PC-9 (cell line): ENCODE results near the gene DHFR. TPM values are rescaled to one million over a fixed set of nuclear protein-coding genes. Genes with fewer than 3 reads are reported as not detected.
A peak's percentile ranks its signal among the peaks of the same experiment; 100 is the strongest.

ENCODE experiments used
- BruUV-seq: library from RNA; stranded (reverse); fragments of 400-500 nt; replicated peaks from 2 replicates; lab custom pipeline; 2021; lab: Mats Ljungman, UMichigan
- CTCF ChIA-PET: fragments of 300-600 bp; sonication (Branson Sonifier 250); formaldehyde crosslinking; loops from one replicate; lab custom pipeline; 2022; ENCODE audit warnings: antibody characterized with exemption; lab: Charles Lee
- POLR2A ChIA-PET: fragments of 300-600 bp; sonication (Branson Sonifier 250); formaldehyde crosslinking; loops from one replicate; lab custom pipeline; 2022; ENCODE audit warnings: antibody characterized with exemption; ENCODE audit not compliant: unreplicated experiment; lab: Charles Lee
- DNase-seq, 2 experiments: peaks; one replicate each; pipeline versions ENCODE4 v3.0.0 to v3.0.0-alpha.2; 2015 to 2022; ENCODE audit warnings: mixed read lengths in 1 of 2
- H2AFZ ChIP-seq: fragments of 200-600 bp; sonication (generic); 2 replicates; pipeline ENCODE4 v1.8.1; 2017; ENCODE audit warnings: antibody characterized with exemption
- H3F3A ChIP-seq: fragments of 200-600 bp; sonication (generic); 2 replicates; pipeline ENCODE4 v1.8.1; 2017; ENCODE audit warnings: antibody characterized with exemption, mild to moderate bottlenecking, low read depth; ENCODE audit not compliant: insufficient read depth
- H3K27ac ChIP-seq: fragments of 200-600 bp; sonication (generic); 2 replicates; pipeline ENCODE4 v1.6.1; 2016; ENCODE audit warnings: mixed run types
- H3K27me3 ChIP-seq: fragments of 200-600 bp; sonication (generic); 2 replicates; pipeline ENCODE4 v1.6.1; 2016; ENCODE audit warnings: low read depth, mixed run types; ENCODE audit not compliant: insufficient read depth
- H3K36me3 ChIP-seq: fragments of 200-600 bp; sonication (generic); 2 replicates; pipeline ENCODE4 v1.6.1; 2016; ENCODE audit warnings: low read depth, mixed run types
- H3K4me1 ChIP-seq: fragments of 200-600 bp; sonication (generic); replicated peaks from 2 replicates; pipeline ENCODE4 v1.6.1; 2016; ENCODE audit warnings: mixed run types; ENCODE audit not compliant: insufficient read depth
- H3K4me2 ChIP-seq: fragments of 200-600 bp; sonication (generic); 2 replicates; pipeline ENCODE4 v1.6.1; 2017; ENCODE audit warnings: mixed run types
- H3K4me3 ChIP-seq: fragments of 200-600 bp; sonication (generic); 2 replicates; pipeline ENCODE4 v1.6.1; 2016; ENCODE audit warnings: mixed run types
- H3K79me2 ChIP-seq: fragments of 200-600 bp; sonication (generic); 2 replicates; pipeline ENCODE4 v1.6.1; 2017; ENCODE audit warnings: low read depth, mixed run types
- H3K9me2 ChIP-seq: fragments of 200-600 bp; sonication (generic); 2 replicates; pipeline ENCODE4 v1.8.1; 2017; ENCODE audit warnings: mild to moderate bottlenecking; ENCODE audit not compliant: insufficient read depth
- H3K9me3 ChIP-seq: fragments of 200-600 bp; sonication (generic); 2 replicates; pipeline ENCODE4 v1.8.1; 2016; ENCODE audit warnings: low read depth; ENCODE audit not compliant: insufficient read depth
- H4K20me1 ChIP-seq: fragments of 200-600 bp; sonication (generic); 2 replicates; pipeline ENCODE4 v1.8.1; 2017; ENCODE audit not compliant: insufficient read depth
- EZH2 ChIP-seq: fragments of 200-600 bp; sonication (generic); IDR thresholded peaks from 2 replicates; pipeline ENCODE4 v1.8.0; 2017; ENCODE audit warnings: antibody characterized with exemption, low read depth
- intact Hi-C: fragments of 100-400 bp; cut with micrococcal nuclease; formaldehyde crosslinking; loops from one replicate; pipeline ENCODE4 v1.10.0; 2022; ENCODE audit not compliant: unreplicated experiment
- total RNA-seq: library from RNA; stranded (reverse); gene quantifications from 2 replicates; pipeline ENCODE4 v1.2.3, GENCODE V29; 2021
- TF ChIP-seq, protein P1 (sequence below): fragments of 200-600 bp; sonication (generic); conservative IDR thresholded peaks from 2 replicates; pipeline ENCODE4 v1.6.1; 2017; ENCODE audit warnings: mixed run types, antibody characterized with exemption, mild to moderate bottlenecking, moderate library complexity

Gene DHFR
- total RNA-seq, 1 experiment from 2014 or later = 45.3 TPM

DNA sequence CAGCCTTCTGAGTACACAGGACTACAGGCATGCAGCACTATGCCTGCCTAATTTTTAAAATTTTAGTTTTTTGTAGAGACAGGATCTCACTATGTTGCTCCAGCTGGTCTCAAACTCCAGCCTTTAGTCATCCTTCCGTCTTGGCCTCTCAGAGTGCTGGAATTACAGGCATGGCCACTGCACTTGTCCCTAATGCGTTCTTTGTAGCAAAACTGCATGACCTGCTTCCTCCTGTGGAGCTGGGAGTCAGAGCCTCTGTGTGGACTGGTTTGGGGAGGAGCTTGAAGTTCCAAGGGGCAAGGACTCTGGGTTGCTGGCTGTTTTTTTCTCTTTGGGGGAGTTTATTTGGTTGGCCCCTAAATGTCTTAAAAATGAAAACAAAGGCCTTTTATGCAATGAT, 62.0 kb downstream of the DHFR start:
- H3K79me2 ChIP-seq = no peaks in the 10 kb centered on the region
- no peaks in the 10 kb centered on the region for H3K27me3 ChIP-seq
- H3K27ac ChIP-seq = no peak overlapping the region
- no peaks in the 10 kb centered on the region for H4K20me1 ChIP-seq
- no peaks in the 10 kb centered on the region for H3K9me3 ChIP-seq
- TF ChIP-seq, protein P1, sequence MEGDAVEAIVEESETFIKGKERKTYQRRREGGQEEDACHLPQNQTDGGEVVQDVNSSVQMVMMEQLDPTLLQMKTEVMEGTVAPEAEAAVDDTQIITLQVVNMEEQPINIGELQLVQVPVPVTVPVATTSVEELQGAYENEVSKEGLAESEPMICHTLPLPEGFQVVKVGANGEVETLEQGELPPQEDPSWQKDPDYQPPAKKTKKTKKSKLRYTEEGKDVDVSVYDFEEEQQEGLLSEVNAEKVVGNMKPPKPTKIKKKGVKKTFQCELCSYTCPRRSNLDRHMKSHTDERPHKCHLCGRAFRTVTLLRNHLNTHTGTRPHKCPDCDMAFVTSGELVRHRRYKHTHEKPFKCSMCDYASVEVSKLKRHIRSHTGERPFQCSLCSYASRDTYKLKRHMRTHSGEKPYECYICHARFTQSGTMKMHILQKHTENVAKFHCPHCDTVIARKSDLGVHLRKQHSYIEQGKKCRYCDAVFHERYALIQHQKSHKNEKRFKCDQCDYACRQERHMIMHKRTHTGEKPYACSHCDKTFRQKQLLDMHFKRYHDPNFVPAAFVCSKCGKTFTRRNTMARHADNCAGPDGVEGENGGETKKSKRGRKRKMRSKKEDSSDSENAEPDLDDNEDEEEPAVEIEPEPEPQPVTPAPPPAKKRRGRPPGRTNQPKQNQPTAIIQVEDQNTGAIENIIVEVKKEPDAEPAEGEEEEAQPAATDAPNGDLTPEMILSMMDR = no peak
- TF ChIP-seq EZH2 = no peak
- no peak overlapping the region for H3K4me3 ChIP-seq
- no peaks in the 10 kb centered on the region for H3F3A ChIP-seq
- peaks cover 9% of the 10 kb centered on the region; the same call in 1 of the 2 replicates for H3K4me1 ChIP-seq
- H3K36me3 ChIP-seq = no peaks in the 10 kb centered on the region
- no peak overlapping the region for H3K4me2 ChIP-seq
- no peak overlapping the region for H2AFZ ChIP-seq
- intact Hi-C loops = no loop called here
- BruUV-seq = no TSS peak
- ChIA-PET CTCF (no interaction called here), POLR2A (no interaction called here)
- DNase-seq = no peak
- no peaks in the 10 kb centered on the region; the same call in 1 of the 2 replicates for H3K9me2 ChIP-seq

DNA sequence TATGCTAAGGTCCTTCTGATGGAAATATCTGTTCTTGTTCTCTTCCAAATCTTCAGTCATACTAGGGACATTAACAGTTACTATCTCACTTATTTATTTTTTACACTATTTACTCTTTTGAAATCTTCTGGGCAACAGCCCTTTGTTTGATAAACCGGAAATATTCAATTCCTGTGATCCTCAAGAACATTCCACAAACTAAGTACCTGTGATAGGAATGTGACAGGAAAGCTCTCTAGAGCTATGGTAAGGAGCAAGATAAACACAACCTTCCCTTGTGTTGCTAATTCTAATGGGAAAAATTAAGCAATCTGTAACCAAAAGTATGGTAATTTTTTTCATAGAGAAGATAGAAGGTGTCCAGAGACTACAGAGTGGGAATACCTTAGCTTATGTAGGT, 62.7 kb downstream of the DHFR start:
- no peak overlapping the region for H3K4me3 ChIP-seq
- H3K27me3 ChIP-seq = no peaks in the 10 kb centered on the region
- H3K9me3 ChIP-seq = no peaks in the 10 kb centered on the region
- H3K4me1 ChIP-seq = peaks cover 9% of the 10 kb centered on the region; the same call in 1 of the 2 replicates
- peak in 1 of 2 experiments; percentile 49 for DNase-seq
- ChIA-PET POLR2A (no interaction called here), CTCF (no interaction called here)
- BruUV-seq = no TSS peak
- no peaks in the 10 kb centered on the region; the same call in 1 of the 2 replicates for H3K9me2 ChIP-seq
- no peak overlapping the region for H3K27ac ChIP-seq
- no peaks in the 10 kb centered on the region for H3K36me3 ChIP-seq
- H4K20me1 ChIP-seq = no peaks in the 10 kb centered on the region
- H3K79me2 ChIP-seq = no peaks in the 10 kb centered on the region
- H3K4me2 ChIP-seq = no peak overlapping the region
- intact Hi-C loops = no loop called here
- H3F3A ChIP-seq = no peaks in the 10 kb centered on the region
- no peak for TF ChIP-seq EZH2
- TF ChIP-seq, protein P1 = no peak
- H2AFZ ChIP-seq = peak overlapping the region; percentile 67; the same call in 1 of the 2 replicates

DNA sequence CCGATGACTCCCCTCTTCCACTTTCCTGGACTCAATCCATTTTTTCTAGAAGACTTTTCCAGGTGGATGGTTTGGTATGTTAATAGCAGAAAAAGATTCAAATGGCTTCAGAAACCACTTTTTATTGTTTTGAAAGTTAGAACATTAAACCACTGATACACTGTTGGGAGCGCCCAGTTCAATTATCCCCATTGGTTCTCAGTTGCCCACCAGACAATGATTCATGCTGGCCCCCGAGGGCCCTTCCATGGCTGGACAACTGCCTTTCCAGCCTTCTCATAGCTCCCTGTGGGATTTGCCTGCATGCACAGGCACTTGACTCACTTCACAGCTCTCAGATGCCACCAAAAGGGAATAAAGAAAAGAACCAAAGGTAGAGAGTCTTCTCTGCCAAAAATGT, 63.4 kb downstream of the DHFR start:
- Histone ChIP-seq H3K9me2 (no peaks in the 10 kb centered on the region; the same call in 1 of the 2 replicates), H3F3A (no peaks in the 10 kb centered on the region), H3K4me3 (no peak overlapping the region), H3K36me3 (no peaks in the 10 kb centered on the region), H3K27ac (no peak overlapping the region), H3K9me3 (no peaks in the 10 kb centered on the region), H3K79me2 (no peaks in the 10 kb centered on the region), H3K4me1 (peaks cover 9% of the 10 kb centered on the region; the same call in 1 of the 2 replicates), H2AFZ (no peak overlapping the region), H4K20me1 (no peaks in the 10 kb centered on the region), H3K27me3 (no peaks in the 10 kb centered on the region), H3K4me2 (no peak overlapping the region)
- intact Hi-C loops = no loop called here
- no TSS peak for BruUV-seq
- POLR2A ChIA-PET = no interaction called here
- CTCF ChIA-PET = no interaction called here
- TF ChIP-seq, protein P1 = no peak
- no peak for TF ChIP-seq EZH2
- no peak for DNase-seq
